Measurements from ENCODE around the gene SF3B4.
"Not testable (repeated sequence)": the region's sequence is repeated elsewhere in the genome, so short reads cannot be mapped to it uniquely, and the experiment has no call there.

Gene SF3B4

GRCh38 chr1:149887196-149887455 is 40.5 kb downstream of the SF3B4 start:
- peak overlapping the region; percentile 71 for H3K18ac ChIP-seq (ENCODE audit: low read length)
- not testable (repeated sequence) for H2BK15ac ChIP-seq (replicated peaks; ENCODE audit: low read depth); H3K4me1 ChIP-seq (ENCODE audit: control insufficient read depth, low read depth, low read length); H2BK5ac ChIP-seq (ENCODE audit: low read length); H3K79me2 ChIP-seq (ENCODE audit: control insufficient read depth, insufficient read depth, low read length); H4K5ac ChIP-seq (ENCODE audit: low read length); DNase-seq; H3K79me1 ChIP-seq (ENCODE audit: low read length); H2BK120ac ChIP-seq (ENCODE audit: low read depth, low read length); H3K23ac ChIP-seq (ENCODE audit: low read length); H4K8ac ChIP-seq (ENCODE audit: low read depth, low read length); H2AK5ac ChIP-seq (ENCODE audit: low read length); H3K36me3 ChIP-seq (ENCODE audit: control insufficient read depth, insufficient read depth, low read length); H3K27me3 ChIP-seq (ENCODE audit: insufficient read depth, low read length, poor library complexity)
- peak overlapping the region; percentile 89 for H3K9ac ChIP-seq (ENCODE audit: low read length)
- peak overlapping the region; percentile 18 for H3K4ac ChIP-seq (ENCODE audit: low read depth, low read length)
- no CpG with 5 or more reads among the region's 13 CpGs for WGBS (ENCODE audit: extremely low coverage, insufficient coverage, low lambda C conversion rate)
- peak overlapping the region; percentile 37 for H3K4me2 ChIP-seq (ENCODE audit: low read length)
- peak overlapping the region; percentile 99 for H3K27ac ChIP-seq (ENCODE audit: low read depth, low read length)
- peak overlapping the region; percentile 63 for H3K4me3 ChIP-seq (ENCODE audit: low read length)
- H3K56ac ChIP-seq (ENCODE audit: low read length), result peak overlapping the region; percentile 96

- peak; percentile 100 for DNase-seq
- no peak overlapping the region for H2BK5ac ChIP-seq (ENCODE audit: low read length)
- no CpG with 5 or more reads among the region's 62 CpGs for WGBS (ENCODE audit: extremely low coverage, insufficient coverage, low lambda C conversion rate)
Observed at GRCh38 chr1:149886396-149887195, 41.0 kb downstream of the SF3B4 start.

GRCh38 chr1:149886121-149886395 is 41.5 kb downstream of the SF3B4 start:
- not testable (repeated sequence) for H2BK15ac ChIP-seq (replicated peaks; ENCODE audit: low read depth); H3K23ac ChIP-seq (ENCODE audit: low read length); DNase-seq; H3K27me3 ChIP-seq (ENCODE audit: insufficient read depth, low read length, poor library complexity); H3K4ac ChIP-seq (ENCODE audit: low read depth, low read length); H4K8ac ChIP-seq (ENCODE audit: low read depth, low read length); H2AK5ac ChIP-seq (ENCODE audit: low read length); H3K4me1 ChIP-seq (ENCODE audit: control insufficient read depth, low read depth, low read length); H3K36me3 ChIP-seq (ENCODE audit: control insufficient read depth, insufficient read depth, low read length); H3K79me1 ChIP-seq (ENCODE audit: low read length); H3K79me2 ChIP-seq (ENCODE audit: control insufficient read depth, insufficient read depth, low read length); H2BK5ac ChIP-seq (ENCODE audit: low read length); H4K5ac ChIP-seq (ENCODE audit: low read length); H2BK120ac ChIP-seq (ENCODE audit: low read depth, low read length)
- Histone ChIP-seq H3K56ac (ENCODE audit: low read length) (peak overlapping the region; percentile 94), H3K9ac (ENCODE audit: low read length) (peak overlapping the region; percentile 66), H3K27ac (ENCODE audit: low read depth, low read length) (peak overlapping the region; percentile 82), H3K4me2 (ENCODE audit: low read length) (peak overlapping the region; percentile 96), H3K18ac (ENCODE audit: low read length) (peak overlapping the region; percentile 83), H3K4me3 (ENCODE audit: low read length) (peak overlapping the region; percentile 27)
- WGBS (ENCODE audit: extremely low coverage, insufficient coverage, low lambda C conversion rate), result no CpG with 5 or more reads among the region's 19 CpGs

More at GRCh38 chr1:149886396-149887195, 41.0 kb downstream of the SF3B4 start:
- Histone ChIP-seq H3K4me2 (ENCODE audit: low read length) (no peak overlapping the region), H4K8ac (ENCODE audit: low read depth, low read length) (no peak overlapping the region), H3K36me3 (ENCODE audit: control insufficient read depth, insufficient read depth, low read length) (no peaks in the 10 kb centered on the region), H2BK120ac (ENCODE audit: low read depth, low read length) (no peak overlapping the region), H3K4ac (ENCODE audit: low read depth, low read length) (no peak overlapping the region), H2AK5ac (ENCODE audit: low read length) (no peak overlapping the region), H3K27ac (ENCODE audit: low read depth, low read length) (peak overlapping the region; percentile 99), H3K79me2 (ENCODE audit: control insufficient read depth, insufficient read depth, low read length) (no peaks in the 10 kb centered on the region), H3K27me3 (ENCODE audit: insufficient read depth, low read length, poor library complexity) (no peaks in the 10 kb centered on the region), H2BK15ac (replicated peaks; ENCODE audit: low read depth) (no peak overlapping the region), H3K18ac (ENCODE audit: low read length) (peak overlapping the region; percentile 83), H4K5ac (ENCODE audit: low read length) (no peak overlapping the region), H3K4me3 (ENCODE audit: low read length) (peak overlapping the region; percentile 37), H3K79me1 (ENCODE audit: low read length) (no peaks in the 10 kb centered on the region), H3K4me1 (ENCODE audit: control insufficient read depth, low read depth, low read length) (no peaks in the 10 kb centered on the region), H3K23ac (ENCODE audit: low read length) (no peak overlapping the region), H3K56ac (ENCODE audit: low read length) (peak overlapping the region; percentile 96), H3K9ac (ENCODE audit: low read length) (peak overlapping the region; percentile 89)

DNA sequence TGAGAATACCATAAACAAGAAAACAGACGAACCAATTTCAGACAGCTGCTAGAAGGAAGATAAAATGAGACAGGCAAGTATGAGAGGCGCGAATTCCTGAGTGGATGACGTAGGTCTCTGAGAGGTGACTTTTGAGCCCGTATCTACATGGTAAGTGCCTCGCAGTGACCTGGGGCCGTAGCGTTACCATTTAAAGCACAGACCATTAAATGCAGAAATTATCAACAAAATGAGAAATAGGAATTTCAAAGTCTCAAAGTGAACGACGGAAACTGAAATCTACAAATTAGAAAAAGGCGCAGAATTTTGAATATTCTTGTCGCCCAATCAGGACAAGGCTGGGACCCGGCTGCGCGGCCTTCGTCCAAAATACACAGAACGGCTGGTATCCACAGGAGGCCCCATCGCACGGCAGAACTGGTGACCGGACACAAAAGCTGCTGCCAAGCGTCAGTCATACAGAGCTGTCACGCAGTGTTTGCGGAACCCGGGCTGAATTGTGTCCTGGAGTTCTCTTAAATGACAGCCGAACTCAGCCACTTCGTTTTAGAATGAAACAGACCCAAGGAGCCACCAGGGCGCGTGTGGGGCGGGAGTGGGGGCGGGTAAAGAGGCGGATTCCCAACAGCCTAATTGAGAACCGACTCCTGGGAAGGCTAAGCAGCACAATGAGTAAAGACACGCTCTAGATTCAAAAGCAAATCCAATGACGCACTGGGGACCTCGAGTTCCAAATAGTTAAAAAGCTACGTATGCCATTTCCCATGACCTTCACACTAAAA is 42.1 kb downstream of the SF3B4 start:
- Histone ChIP-seq H3K4ac (ENCODE audit: low read depth, low read length) (no peak overlapping the region), H2BK5ac (ENCODE audit: low read length) (peak overlapping the region; percentile 69), H2AK5ac (ENCODE audit: low read length) (no peak overlapping the region), H4K8ac (ENCODE audit: low read depth, low read length) (no peak overlapping the region), H3K36me3 (ENCODE audit: control insufficient read depth, insufficient read depth, low read length) (no peaks in the 10 kb centered on the region), H3K23ac (ENCODE audit: low read length) (no peak overlapping the region), H3K4me1 (ENCODE audit: control insufficient read depth, low read depth, low read length) (no peaks in the 10 kb centered on the region), H4K5ac (ENCODE audit: low read length) (no peak overlapping the region), H3K4me2 (ENCODE audit: low read length) (peak overlapping the region; percentile 96), H3K79me2 (ENCODE audit: control insufficient read depth, insufficient read depth, low read length) (no peaks in the 10 kb centered on the region), H2BK120ac (ENCODE audit: low read depth, low read length) (no peak overlapping the region), H3K27ac (ENCODE audit: low read depth, low read length) (peak overlapping the region; percentile 82), H2BK15ac (replicated peaks; ENCODE audit: low read depth) (no peak overlapping the region), H3K27me3 (ENCODE audit: insufficient read depth, low read length, poor library complexity) (no peaks in the 10 kb centered on the region), H3K18ac (ENCODE audit: low read length) (peak overlapping the region; percentile 16), H3K9ac (ENCODE audit: low read length) (peak overlapping the region; percentile 66), H3K4me3 (ENCODE audit: low read length) (peak overlapping the region; percentile 27), H3K79me1 (ENCODE audit: low read length) (no peaks in the 10 kb centered on the region), H3K56ac (ENCODE audit: low read length) (peak overlapping the region; percentile 94)
- DNase-seq, result peak; percentile 92
- WGBS (ENCODE audit: extremely low coverage, insufficient coverage, low lambda C conversion rate), result no CpG with 5 or more reads among the region's 36 CpGs

GRCh38 chr1:149884433-149885338 is 42.9 kb downstream of the SF3B4 start:
- peak overlapping the region; percentile 82 for H3K27ac ChIP-seq (ENCODE audit: low read depth, low read length)
- peak overlapping the region; percentile 69 for H2BK5ac ChIP-seq (ENCODE audit: low read length)
- H3K4ac ChIP-seq (ENCODE audit: low read depth, low read length), result peak overlapping the region; percentile 24
- peak overlapping the region; percentile 43 for H3K18ac ChIP-seq (ENCODE audit: low read length)
- peak overlapping the region; percentile 39 for H4K8ac ChIP-seq (ENCODE audit: low read depth, low read length)
- H2BK120ac ChIP-seq (ENCODE audit: low read depth, low read length), result no peak overlapping the region
- no peaks in the 10 kb centered on the region for H3K27me3 ChIP-seq (ENCODE audit: insufficient read depth, low read length, poor library complexity)
- peak overlapping the region; percentile 66 for H3K9ac ChIP-seq (ENCODE audit: low read length)
- no CpG with 5 or more reads among the region's 9 CpGs for WGBS (ENCODE audit: extremely low coverage, insufficient coverage, low lambda C conversion rate)
- no peaks in the 10 kb centered on the region for H3K36me3 ChIP-seq (ENCODE audit: control insufficient read depth, insufficient read depth, low read length)
- H3K79me1 ChIP-seq (ENCODE audit: low read length), result no peaks in the 10 kb centered on the region
- H4K5ac ChIP-seq (ENCODE audit: low read length), result no peak overlapping the region
- peak overlapping the region; percentile 94 for H3K56ac ChIP-seq (ENCODE audit: low read length)
- DNase-seq, result peak; percentile 74
- no peaks in the 10 kb centered on the region for H3K79me2 ChIP-seq (ENCODE audit: control insufficient read depth, insufficient read depth, low read length)
- H3K4me3 ChIP-seq (ENCODE audit: low read length), result peak overlapping the region; percentile 27
- H3K4me1 ChIP-seq (ENCODE audit: control insufficient read depth, low read depth, low read length), result no peaks in the 10 kb centered on the region
- no peak overlapping the region for H3K23ac ChIP-seq (ENCODE audit: low read length)
- peak overlapping the region; percentile 96 for H3K4me2 ChIP-seq (ENCODE audit: low read length)
- no peak overlapping the region for H2BK15ac ChIP-seq (replicated peaks; ENCODE audit: low read depth)
- no peak overlapping the region for H2AK5ac ChIP-seq (ENCODE audit: low read length)
